HepG2 (cell line): ENCODE results near the gene SIGLEC6. TPM values are rescaled to one million over a fixed set of nuclear protein-coding genes. Genes with fewer than 3 reads are reported as not detected.

Experiments used
- ATF1 ChIP-seq: IDR thresholded peaks from 2 replicates; pipeline ENCODE4 v1.6.1; 2016; ENCODE audit warnings: mild to moderate bottlenecking, control low read depth
- CTCF ChIP-seq: sonication (generic); formaldehyde crosslinking; IDR thresholded peaks from 2 replicates; pipeline ENCODE4 v1.5.0; 2020; ENCODE audit warnings: mild to moderate bottlenecking, missing genetic modification reagents, moderate library complexity
- ETV6 ChIP-seq: sonication (generic); formaldehyde crosslinking; conservative IDR thresholded peaks from 2 replicates; pipeline ENCODE4 v1.4.0; 2020; ENCODE audit warnings: missing genetic modification reagents
- GTF3A ChIP-seq: sonication (generic); formaldehyde crosslinking; conservative IDR thresholded peaks from 2 replicates; pipeline ENCODE4 v1.4.0; 2020; ENCODE audit warnings: mild to moderate bottlenecking, missing genetic modification reagents
- KMT2B ChIP-seq: IDR thresholded peaks from 2 replicates; pipeline ENCODE4 v1.6.1; 2016; ENCODE audit warnings: missing genetic modification reagents, missing compliant biosample characterization
- NFATC3 ChIP-seq: sonication (generic); formaldehyde crosslinking; IDR thresholded peaks from 2 replicates; pipeline ENCODE4 v1.5.1; 2020; ENCODE audit warnings: mild to moderate bottlenecking, missing genetic modification reagents
- SOX13 ChIP-seq, 3 experiments: fragments of 450-650 bp in 1 of 3; sonication (generic) in 1 of 3; formaldehyde crosslinking in 1 of 3; IDR thresholded peaks in 2 of 3; conservative IDR thresholded peaks in 1 of 3; 2 replicates each; pipeline versions ENCODE4 v1.5.0 to v1.6.1; 2016 to 2020; ENCODE audit warnings: antibody characterized with exemption in 1 of 3, mild to moderate bottlenecking in 1 of 3, missing compliant biosample characterization in 1 of 3, missing genetic modification reagents in 1 of 3, moderate library complexity in 1 of 3
- ZNF12 ChIP-seq: sonication (generic); formaldehyde crosslinking; IDR thresholded peaks from 2 replicates; pipeline ENCODE4 v1.5.0; 2020; ENCODE audit warnings: missing genetic modification reagents
- ZNF550 ChIP-seq: sonication (generic); formaldehyde crosslinking; IDR thresholded peaks from 2 replicates; pipeline ENCODE4 v1.4.0; 2020; ENCODE audit warnings: mild to moderate bottlenecking, missing genetic modification reagents, borderline replicate concordance
- ZNF564 ChIP-seq: sonication (generic); formaldehyde crosslinking; IDR thresholded peaks from 2 replicates; pipeline ENCODE4 v1.8.1; 2023; ENCODE audit warnings: mild to moderate bottlenecking, missing genetic modification reagents
- ZNF772 ChIP-seq: sonication (generic); formaldehyde crosslinking; IDR thresholded peaks from 2 replicates; pipeline ENCODE4 v1.5.0; 2020; ENCODE audit warnings: mild to moderate bottlenecking, missing genetic modification reagents
- ZNF782 ChIP-seq: sonication (generic); formaldehyde crosslinking; IDR thresholded peaks from 2 replicates; pipeline ENCODE4 v1.4.0; 2020; ENCODE audit warnings: missing genetic modification reagents, mild to moderate bottlenecking, borderline replicate concordance
- polyA plus RNA-seq, 8 experiments: library from polyadenylated mRNA; depleted of rRNA in 3 of 8; stranded (reverse) in 7 of 8; unstranded in 1 of 8; fragments of >200 nt; fragmentation: Illumina TruSeq in 4 of 8; extraction: Trizol in 4 of 8; gene quantifications; 2 replicates each; pipeline versions ENCODE4 v1.2.1 to v1.2.3, GENCODE V29; 2011 to 2016; ENCODE audit warnings: low read depth in 4 of 8, missing spikeins in 1 of 8, mixed read lengths in 1 of 8; ENCODE audit not compliant: insufficient read depth in 1 of 8
- total RNA-seq, 5 experiments: library from RNA; depleted of rRNA; stranded (reverse); fragments of >200 nt; fragmentation: Illumina TruSeq; extraction: Trizol; gene quantifications; 2 replicates each; pipeline ENCODE4 v1.2.3, GENCODE V29; 2016; ENCODE audit warnings: low read depth in 1 of 5
- TF ChIP-seq, protein P1 (sequence below): sonication (generic); formaldehyde crosslinking; IDR thresholded peaks from 2 replicates; pipeline ENCODE4 v1.4.0; 2020; ENCODE audit warnings: missing genetic modification reagents, borderline replicate concordance
- TF ChIP-seq, protein P2 (sequence below), 2 experiments: sonication (generic) in 1 of 2; formaldehyde crosslinking in 1 of 2; IDR thresholded peaks; 2 replicates each; pipeline versions ENCODE4 v1.4.0 to v1.6.1; 2018 to 2020; ENCODE audit warnings: missing genetic modification reagents in 2 of 2, borderline replicate concordance in 1 of 2, low read depth in 1 of 2, mild to moderate bottlenecking in 1 of 2, missing biosample characterization in 1 of 2
- TF ChIP-seq, protein P3 (sequence below): IDR thresholded peaks from 2 replicates; pipeline ENCODE4 v1.4.0; 2020; ENCODE audit warnings: mild to moderate bottlenecking, missing genetic modification reagents

SIGLEC6 gene
- total and polyA plus RNA-seq, 2 of the 13 experiments (the other 11 are each of a cell fraction or from before 2014, with no cell fraction given), result not detected

- TF ChIP-seq GTF3A, result no peak
- TF ChIP-seq, protein P1, sequence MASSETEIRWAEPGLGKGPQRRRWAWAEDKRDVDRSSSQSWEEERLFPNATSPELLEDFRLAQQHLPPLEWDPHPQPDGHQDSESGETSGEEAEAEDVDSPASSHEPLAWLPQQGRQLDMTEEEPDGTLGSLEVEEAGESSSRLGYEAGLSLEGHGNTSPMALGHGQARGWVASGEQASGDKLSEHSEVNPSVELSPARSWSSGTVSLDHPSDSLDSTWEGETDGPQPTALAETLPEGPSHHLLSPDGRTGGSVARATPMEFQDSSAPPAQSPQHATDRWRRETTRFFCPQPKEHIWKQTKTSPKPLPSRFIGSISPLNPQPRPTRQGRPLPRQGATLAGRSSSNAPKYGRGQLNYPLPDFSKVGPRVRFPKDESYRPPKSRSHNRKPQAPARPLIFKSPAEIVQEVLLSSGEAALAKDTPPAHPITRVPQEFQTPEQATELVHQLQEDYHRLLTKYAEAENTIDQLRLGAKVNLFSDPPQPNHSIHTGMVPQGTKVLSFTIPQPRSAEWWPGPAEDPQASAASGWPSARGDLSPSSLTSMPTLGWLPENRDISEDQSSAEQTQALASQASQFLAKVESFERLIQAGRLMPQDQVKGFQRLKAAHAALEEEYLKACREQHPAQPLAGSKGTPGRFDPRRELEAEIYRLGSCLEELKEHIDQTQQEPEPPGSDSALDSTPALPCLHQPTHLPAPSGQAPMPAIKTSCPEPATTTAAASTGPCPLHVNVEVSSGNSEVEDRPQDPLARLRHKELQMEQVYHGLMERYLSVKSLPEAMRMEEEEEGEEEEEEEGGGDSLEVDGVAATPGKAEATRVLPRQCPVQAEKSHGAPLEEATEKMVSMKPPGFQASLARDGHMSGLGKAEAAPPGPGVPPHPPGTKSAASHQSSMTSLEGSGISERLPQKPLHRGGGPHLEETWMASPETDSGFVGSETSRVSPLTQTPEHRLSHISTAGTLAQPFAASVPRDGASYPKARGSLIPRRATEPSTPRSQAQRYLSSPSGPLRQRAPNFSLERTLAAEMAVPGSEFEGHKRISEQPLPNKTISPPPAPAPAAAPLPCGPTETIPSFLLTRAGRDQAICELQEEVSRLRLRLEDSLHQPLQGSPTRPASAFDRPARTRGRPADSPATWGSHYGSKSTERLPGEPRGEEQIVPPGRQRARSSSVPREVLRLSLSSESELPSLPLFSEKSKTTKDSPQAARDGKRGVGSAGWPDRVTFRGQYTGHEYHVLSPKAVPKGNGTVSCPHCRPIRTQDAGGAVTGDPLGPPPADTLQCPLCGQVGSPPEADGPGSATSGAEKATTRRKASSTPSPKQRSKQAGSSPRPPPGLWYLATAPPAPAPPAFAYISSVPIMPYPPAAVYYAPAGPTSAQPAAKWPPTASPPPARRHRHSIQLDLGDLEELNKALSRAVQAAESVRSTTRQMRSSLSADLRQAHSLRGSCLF (CRISPR knock-in tag), result peak; percentile 87
- TF ChIP-seq SOX13 (IDR thresholded peaks at IDR 0.05), result no peak
- peak in 1 of 2 experiments; percentile 45; a peak in 2 of 4 replicates for TF ChIP-seq SOX13 (CRISPR knock-in tag; conservative IDR thresholded peaks at IDR 0.05 in 1 of 2, IDR thresholded peaks at IDR 0.05 in 1 of 2)
- TF ChIP-seq ETV6, result 0 out of 2 replicates have a peak, but pooled peaks have one; percentile 69
- TF ChIP-seq, protein P2, sequence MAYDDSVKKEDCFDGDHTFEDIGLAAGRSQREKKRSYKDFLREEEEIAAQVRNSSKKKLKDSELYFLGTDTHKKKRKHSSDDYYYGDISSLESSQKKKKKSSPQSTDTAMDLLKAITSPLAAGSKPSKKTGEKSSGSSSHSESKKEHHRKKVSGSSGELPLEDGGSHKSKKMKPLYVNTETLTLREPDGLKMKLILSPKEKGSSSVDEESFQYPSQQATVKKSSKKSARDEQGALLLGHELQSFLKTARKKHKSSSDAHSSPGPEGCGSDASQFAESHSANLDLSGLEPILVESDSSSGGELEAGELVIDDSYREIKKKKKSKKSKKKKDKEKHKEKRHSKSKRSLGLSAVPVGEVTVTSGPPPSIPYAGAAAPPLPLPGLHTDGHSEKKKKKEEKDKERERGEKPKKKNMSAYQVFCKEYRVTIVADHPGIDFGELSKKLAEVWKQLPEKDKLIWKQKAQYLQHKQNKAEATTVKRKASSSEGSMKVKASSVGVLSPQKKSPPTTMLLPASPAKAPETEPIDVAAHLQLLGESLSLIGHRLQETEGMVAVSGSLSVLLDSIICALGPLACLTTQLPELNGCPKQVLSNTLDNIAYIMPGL (CRISPR knock-in tag; IDR thresholded peaks at IDR 0.05; ENCODE audit: borderline replicate concordance in 1 of 2, low read depth in 1 of 2), result no peak
- no peak for TF ChIP-seq ZNF12 (CRISPR knock-in tag)
- no peak for TF ChIP-seq ZNF564 (CRISPR knock-in tag)
- TF ChIP-seq ZNF550 (CRISPR knock-in tag), result no peak
- no peak for TF ChIP-seq ZNF782 (CRISPR knock-in tag)
- TF ChIP-seq CTCF, result no peak
- no peak; the same call in 1 of the 2 replicates for TF ChIP-seq ZNF772 (CRISPR knock-in tag)
- no peak for TF ChIP-seq NFATC3 (CRISPR knock-in tag)
- peak; percentile 69 for TF ChIP-seq KMT2B (CRISPR knock-in tag)
- no peak for TF ChIP-seq ATF1
- TF ChIP-seq, protein P3, sequence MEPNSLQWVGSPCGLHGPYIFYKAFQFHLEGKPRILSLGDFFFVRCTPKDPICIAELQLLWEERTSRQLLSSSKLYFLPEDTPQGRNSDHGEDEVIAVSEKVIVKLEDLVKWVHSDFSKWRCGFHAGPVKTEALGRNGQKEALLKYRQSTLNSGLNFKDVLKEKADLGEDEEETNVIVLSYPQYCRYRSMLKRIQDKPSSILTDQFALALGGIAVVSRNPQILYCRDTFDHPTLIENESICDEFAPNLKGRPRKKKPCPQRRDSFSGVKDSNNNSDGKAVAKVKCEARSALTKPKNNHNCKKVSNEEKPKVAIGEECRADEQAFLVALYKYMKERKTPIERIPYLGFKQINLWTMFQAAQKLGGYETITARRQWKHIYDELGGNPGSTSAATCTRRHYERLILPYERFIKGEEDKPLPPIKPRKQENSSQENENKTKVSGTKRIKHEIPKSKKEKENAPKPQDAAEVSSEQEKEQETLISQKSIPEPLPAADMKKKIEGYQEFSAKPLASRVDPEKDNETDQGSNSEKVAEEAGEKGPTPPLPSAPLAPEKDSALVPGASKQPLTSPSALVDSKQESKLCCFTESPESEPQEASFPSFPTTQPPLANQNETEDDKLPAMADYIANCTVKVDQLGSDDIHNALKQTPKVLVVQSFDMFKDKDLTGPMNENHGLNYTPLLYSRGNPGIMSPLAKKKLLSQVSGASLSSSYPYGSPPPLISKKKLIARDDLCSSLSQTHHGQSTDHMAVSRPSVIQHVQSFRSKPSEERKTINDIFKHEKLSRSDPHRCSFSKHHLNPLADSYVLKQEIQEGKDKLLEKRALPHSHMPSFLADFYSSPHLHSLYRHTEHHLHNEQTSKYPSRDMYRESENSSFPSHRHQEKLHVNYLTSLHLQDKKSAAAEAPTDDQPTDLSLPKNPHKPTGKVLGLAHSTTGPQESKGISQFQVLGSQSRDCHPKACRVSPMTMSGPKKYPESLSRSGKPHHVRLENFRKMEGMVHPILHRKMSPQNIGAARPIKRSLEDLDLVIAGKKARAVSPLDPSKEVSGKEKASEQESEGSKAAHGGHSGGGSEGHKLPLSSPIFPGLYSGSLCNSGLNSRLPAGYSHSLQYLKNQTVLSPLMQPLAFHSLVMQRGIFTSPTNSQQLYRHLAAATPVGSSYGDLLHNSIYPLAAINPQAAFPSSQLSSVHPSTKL (CRISPR knock-in tag), result peak; percentile 61; the same call in 1 of the 2 replicates
Observed at GRCh38 chr19:51552996-51553725, 21.7 kb upstream of the SIGLEC6 start (continued).
